ENCODE data around the gene DST.

DNA sequence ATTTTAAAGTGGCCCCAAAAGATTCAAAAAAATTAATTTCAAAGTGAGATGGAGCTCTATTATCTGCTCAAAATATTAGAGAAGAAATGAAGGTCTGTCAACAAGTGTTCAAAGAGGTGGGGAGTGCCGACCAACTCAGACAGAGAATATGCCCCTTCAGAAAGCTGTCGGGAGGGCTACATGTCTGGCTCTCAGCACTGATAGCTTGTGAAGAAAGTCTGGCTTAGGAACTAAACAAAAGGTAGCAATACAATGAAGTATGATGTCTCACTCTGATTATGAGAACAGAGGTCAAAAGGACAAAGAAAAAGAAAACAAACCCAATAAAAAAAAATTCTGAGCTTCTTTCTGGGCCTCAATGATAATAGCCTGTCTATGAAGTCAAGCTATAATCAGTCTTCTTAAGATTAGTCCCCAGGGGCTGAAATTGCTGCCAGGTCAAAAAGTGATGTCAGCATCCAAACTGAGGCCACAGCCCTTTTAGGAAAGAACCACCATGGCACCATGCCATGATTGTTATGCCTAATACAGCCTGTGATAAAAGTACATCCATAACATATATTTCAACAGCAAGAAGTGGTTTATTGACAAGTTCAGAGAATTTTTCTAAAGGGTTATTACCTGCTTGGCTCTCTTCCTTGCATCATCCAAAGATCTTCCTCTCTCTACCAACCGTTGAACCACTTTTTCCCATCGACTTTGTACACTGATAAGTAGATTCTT lies 150.9 kb downstream of the DST start:
- TF ChIP-seq, protein P1, sequence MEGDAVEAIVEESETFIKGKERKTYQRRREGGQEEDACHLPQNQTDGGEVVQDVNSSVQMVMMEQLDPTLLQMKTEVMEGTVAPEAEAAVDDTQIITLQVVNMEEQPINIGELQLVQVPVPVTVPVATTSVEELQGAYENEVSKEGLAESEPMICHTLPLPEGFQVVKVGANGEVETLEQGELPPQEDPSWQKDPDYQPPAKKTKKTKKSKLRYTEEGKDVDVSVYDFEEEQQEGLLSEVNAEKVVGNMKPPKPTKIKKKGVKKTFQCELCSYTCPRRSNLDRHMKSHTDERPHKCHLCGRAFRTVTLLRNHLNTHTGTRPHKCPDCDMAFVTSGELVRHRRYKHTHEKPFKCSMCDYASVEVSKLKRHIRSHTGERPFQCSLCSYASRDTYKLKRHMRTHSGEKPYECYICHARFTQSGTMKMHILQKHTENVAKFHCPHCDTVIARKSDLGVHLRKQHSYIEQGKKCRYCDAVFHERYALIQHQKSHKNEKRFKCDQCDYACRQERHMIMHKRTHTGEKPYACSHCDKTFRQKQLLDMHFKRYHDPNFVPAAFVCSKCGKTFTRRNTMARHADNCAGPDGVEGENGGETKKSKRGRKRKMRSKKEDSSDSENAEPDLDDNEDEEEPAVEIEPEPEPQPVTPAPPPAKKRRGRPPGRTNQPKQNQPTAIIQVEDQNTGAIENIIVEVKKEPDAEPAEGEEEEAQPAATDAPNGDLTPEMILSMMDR (IDR thresholded peaks at IDR 0.05; ENCODE audit: insufficient read depth, low read length): no peak
- no peak for TF ChIP-seq POLR2AphosphoS5 (IDR thresholded peaks at IDR 0.05; ENCODE audit: low read depth)
